ENCODE measurements around the gene E2F4.

The E2F4 gene

DNA sequence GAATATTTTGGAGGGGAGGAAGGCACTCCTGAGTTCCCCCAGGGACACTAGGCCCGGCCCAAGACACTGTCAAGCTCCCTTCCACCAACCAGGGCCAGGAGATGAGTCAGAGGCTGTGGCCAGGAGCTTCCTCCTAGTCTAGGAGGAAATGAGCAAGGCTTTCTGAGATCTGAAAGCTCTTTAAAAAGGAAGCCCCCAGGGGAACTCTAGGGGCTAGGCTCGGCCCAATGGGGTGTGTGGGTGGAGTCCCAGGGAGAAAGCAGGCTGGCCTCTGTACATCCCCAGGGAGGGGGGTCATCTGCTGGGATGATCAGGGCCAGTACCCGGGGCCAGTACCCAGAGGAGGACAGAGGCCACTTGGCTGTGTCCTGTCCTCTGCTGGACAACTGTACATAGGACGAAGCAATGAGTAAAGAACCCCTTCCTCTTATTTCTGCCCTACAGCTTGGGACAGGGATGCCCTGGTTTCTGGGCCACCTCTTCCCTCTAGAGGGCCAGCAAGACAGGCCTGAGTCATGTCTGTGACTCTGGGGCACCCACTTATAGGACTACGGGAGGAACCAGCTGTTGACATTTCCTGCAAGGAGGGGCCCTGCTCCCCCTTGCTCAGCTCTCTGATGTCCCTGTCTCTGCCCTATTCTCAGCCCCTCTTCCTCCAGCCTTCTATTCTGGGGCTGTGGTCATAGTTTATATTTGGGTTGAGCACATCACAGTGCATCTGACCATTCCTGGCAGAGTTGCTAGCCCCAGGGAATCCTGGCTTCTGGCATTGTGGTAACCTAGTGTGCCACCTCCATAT lies 52.6 kb downstream of the E2F4 start:
- no peak for DNase-seq (ENCODE audit: low read depth)
- H3K4me3 ChIP-seq (ENCODE audit: low read length): no peak overlapping the region
- TF ChIP-seq, protein P1, sequence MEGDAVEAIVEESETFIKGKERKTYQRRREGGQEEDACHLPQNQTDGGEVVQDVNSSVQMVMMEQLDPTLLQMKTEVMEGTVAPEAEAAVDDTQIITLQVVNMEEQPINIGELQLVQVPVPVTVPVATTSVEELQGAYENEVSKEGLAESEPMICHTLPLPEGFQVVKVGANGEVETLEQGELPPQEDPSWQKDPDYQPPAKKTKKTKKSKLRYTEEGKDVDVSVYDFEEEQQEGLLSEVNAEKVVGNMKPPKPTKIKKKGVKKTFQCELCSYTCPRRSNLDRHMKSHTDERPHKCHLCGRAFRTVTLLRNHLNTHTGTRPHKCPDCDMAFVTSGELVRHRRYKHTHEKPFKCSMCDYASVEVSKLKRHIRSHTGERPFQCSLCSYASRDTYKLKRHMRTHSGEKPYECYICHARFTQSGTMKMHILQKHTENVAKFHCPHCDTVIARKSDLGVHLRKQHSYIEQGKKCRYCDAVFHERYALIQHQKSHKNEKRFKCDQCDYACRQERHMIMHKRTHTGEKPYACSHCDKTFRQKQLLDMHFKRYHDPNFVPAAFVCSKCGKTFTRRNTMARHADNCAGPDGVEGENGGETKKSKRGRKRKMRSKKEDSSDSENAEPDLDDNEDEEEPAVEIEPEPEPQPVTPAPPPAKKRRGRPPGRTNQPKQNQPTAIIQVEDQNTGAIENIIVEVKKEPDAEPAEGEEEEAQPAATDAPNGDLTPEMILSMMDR (conservative IDR thresholded peaks at IDR 0.05; ENCODE audit: low read depth, low read length): no peak

DNA sequence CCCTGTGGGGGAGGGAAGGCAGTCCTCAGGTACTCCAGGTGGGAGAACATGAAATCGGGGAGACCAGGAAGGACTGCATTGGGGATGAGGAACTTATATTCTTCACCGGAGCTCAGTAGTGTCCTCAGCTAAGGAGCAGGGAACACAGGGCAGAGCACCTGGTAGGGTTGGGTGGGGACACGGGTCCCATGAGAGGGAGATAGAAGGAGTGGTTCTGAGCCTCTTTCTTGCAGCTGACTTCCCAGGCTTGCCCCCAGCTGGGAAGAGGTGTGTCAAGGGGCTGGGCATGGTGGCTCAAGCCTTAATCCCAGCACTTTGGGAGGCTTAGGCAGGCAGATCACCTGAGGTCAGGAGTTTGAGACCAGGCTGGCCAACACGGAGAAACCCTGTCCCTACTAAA lies 53.2 kb downstream of the E2F4 start:
- no peak overlapping the region for H3K4me3 ChIP-seq (ENCODE audit: low read length)
- TF ChIP-seq, protein P1 (conservative IDR thresholded peaks at IDR 0.05; ENCODE audit: low read depth, low read length): no peak
- no peak for DNase-seq (ENCODE audit: low read depth)

DNA sequence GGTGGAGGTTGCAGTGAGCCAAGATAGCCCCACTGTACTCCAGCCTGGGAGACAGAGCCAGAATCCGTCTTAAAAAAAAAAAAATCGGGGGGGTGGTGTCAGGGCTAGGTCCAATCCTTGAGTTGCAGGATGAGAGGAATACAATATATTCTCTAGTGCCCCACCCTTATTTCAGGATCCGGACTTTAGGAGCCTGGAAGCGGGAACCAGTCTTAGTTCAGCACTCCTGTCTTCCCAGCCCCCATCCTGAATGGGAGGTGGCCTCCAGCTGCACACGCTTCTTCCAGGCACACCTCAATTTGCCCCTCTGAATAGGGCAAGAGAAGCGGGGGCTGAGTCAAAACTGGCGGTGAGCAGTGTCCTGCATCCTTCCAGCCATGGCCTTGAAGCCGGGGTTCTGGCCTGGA lies 53.7 kb downstream of the E2F4 start:
- H3K4me3 ChIP-seq (ENCODE audit: low read length): peak overlapping the region; percentile 69
- DNase-seq (ENCODE audit: low read depth): no peak
- TF ChIP-seq, protein P1 (conservative IDR thresholded peaks at IDR 0.05; ENCODE audit: low read depth, low read length): no peak

DNA sequence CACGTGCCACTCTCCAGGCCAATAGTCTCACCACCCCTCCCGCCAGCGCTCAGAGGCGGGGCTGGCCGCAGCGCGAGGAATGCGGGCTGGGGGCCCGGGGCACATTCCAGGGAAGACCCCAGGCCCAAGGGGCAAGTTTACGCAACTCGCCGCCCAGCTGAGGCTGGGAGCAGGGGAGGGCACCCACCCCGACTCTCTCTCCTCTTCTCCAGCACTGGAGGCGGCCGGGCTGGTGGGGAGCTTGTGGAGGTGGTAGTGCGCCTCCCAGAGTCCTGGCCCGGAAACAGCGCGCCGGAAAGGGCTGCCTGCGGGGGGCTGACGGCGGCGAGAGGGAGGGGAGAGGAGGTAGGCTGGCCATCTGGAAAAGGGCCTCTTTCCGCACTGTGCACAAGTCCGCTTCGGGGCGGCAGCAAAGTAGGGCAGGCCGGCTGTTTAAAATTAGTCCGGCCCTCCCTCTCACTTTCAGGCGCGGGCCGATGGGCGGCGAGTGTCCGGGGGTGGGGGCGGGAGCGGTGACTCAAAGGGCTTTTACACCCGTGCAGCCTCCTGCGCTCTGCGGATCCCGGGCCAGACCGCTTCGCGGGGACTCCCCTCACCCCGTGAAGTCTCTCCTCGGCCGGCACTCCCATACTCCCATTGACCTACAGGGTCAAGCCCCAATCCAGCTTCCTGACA lies 54.3 kb downstream of the E2F4 start:
- H3K4me3 ChIP-seq (ENCODE audit: low read length): peak overlapping the region; percentile 69
- TF ChIP-seq, protein P1 (conservative IDR thresholded peaks at IDR 0.05; ENCODE audit: low read depth, low read length): peak; percentile 50
- DNase-seq (ENCODE audit: low read depth): no peak

DNA sequence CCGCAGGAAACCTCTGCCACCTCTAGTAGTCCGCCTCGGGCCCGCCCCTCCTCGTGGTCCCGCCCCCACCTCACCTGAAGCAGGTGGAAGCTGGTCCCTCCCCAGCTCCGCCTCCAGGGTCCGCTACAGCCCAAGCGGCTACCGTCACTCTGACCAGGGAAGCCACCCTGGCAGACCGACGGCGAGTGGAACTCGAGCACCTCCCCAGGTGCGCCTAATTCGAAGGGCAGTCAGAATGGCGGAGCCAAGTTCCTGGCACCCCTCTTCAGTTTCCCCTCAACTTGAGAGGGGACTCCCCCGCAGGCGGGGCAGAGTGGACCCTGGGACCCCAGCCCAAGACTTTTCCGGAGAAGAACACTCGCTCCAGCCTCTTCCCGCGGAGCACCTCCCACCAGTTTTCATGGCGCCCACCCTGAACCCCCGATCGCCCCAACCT lies 54.8 kb downstream of the E2F4 start:
- TF ChIP-seq, protein P1 (conservative IDR thresholded peaks at IDR 0.05; ENCODE audit: low read depth, low read length): peak; percentile 23
- peak overlapping the region; percentile 69 for H3K4me3 ChIP-seq (ENCODE audit: low read length)
- DNase-seq (ENCODE audit: low read depth): no peak

DNA sequence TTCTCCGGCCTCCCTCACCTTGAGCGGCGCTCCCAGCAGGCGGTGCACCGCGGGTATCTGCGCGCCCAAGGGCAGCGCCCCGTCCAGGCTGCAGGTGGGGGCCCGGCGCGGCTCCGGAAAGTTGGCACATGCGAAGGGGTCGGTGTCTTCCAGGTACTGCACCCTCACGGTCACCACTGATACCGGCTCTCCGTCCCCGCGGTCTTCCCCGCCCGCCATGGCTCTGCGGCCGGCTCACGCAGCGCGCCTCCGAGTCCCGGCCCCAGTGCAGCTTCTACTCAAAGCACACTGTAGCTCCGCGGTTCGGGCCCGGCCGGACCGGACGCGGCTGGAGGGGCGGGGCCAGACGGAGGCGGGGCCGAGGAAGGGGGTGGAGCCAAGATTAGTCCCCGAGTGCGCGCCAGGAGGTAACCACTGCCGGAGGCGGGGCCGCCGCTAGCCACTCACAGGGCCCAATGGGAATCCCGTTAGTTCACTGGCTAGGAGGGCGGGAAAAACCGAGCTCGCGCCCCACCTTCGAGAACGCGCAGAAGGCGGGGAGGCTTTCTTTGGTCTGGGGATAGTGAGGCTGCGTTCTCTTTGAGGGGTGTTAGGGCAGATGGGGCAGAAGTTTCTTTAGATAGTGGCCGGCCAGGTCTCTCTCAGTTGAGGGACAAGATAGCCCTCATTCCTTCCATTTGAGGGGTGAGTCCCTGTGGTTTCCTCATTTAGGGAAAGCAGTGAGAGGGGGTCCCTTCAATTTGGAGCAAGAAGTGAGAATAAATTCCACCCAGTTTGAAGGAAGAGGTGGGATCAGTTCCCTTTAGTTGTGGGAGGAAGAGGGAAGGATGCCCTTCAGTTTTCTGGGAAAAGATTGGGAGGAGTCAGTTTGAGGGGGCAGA lies 55.5 kb downstream of the E2F4 start, which contains the start of gene FHOD1:
Gene FHOD1 (minus strand): TSS at position 290 of the 881 bp plus-strand sequence. CDS start 71 bp downstream, at position 219.
- TF ChIP-seq, protein P1 (conservative IDR thresholded peaks at IDR 0.05; ENCODE audit: low read depth, low read length): no peak

More for the DNA sequence above, 55.5 kb downstream of the E2F4 start, which contains the start of gene FHOD1:
- H3K4me3 ChIP-seq (ENCODE audit: low read length): peak within 1 kb of the TSS; percentile 69
- DNase-seq (ENCODE audit: low read depth): peak; percentile 58
